HG02642 (cell line): ENCODE measurements around the gene IL4I1.
"Not testable (repeated sequence)": the region's sequence is repeated elsewhere in the genome, so short reads cannot be mapped to it uniquely, and the experiment has no call there.

Experiments used
- ATAC-seq: cut with Tn5 transposase; IDR thresholded peaks from one replicate; pipeline ENCODE4 v1.9.1; 2021; ENCODE audit warnings: mild to moderate bottlenecking; ENCODE audit not compliant: unreplicated experiment, poor library complexity

Gene IL4I1

GRCh38 chr19:49896863-49897621, at the start of gene IL4I1:
TSS of gene IL4I1 (minus strand) at chr19:49896887. CDS start at chr19:49896160, 727 bp downstream.
- ATAC-seq, result peak; percentile 41

- ATAC-seq, result no peak
These were observed 49.7 kb upstream of the IL4I1 start for GRCh38 chr19:49946415-49946814.

GRCh38 chr19:49944567-49944966, 47.9 kb upstream of the IL4I1 start:
- ATAC-seq, result not testable (repeated sequence)

GRCh38 chr19:49940482-49940791, 43.8 kb upstream of the IL4I1 start:
- ATAC-seq, result no peak

GRCh38 chr19:49939721-49940481, 43.2 kb upstream of the IL4I1 start:
- ATAC-seq, result no peak

GRCh38 chr19:49938662-49939061, 42.0 kb upstream of the IL4I1 start:
- no peak for ATAC-seq

- ATAC-seq, result peak; percentile 50
These were observed 41.2 kb upstream of the IL4I1 start for GRCh38 chr19:49937750-49938381.

- no peak for ATAC-seq
These were observed 39.9 kb upstream of the IL4I1 start for GRCh38 chr19:49936549-49936948.

- no peak for ATAC-seq
These were observed 37.0 kb upstream of the IL4I1 start for GRCh38 chr19:49933643-49934042.

- ATAC-seq, result no peak
These were observed 36.0 kb upstream of the IL4I1 start for GRCh38 chr19:49932731-49933131.

GRCh38 chr19:49932041-49932451, 35.4 kb upstream of the IL4I1 start:
- ATAC-seq, result no peak

- no peak for ATAC-seq
These were observed 34.8 kb upstream of the IL4I1 start for GRCh38 chr19:49931293-49932040.

GRCh38 chr19:49930483-49931011, 33.9 kb upstream of the IL4I1 start:
- ATAC-seq, result no peak

- ATAC-seq, result peak; percentile 65
These were observed 33.2 kb upstream of the IL4I1 start for GRCh38 chr19:49929611-49930482.

GRCh38 chr19:49929121-49929610, 32.5 kb upstream of the IL4I1 start, which contains the start of the genes ATF5 and NUP62:
TSS of gene ATF5 (plus strand) at chr19:49929205. CDS start at chr19:49930851, 1,646 bp downstream.
TSS of gene NUP62 (minus strand) at chr19:49929504. CDS start at chr19:49909807, 19,697 bp downstream.
- peak; percentile 61 for ATAC-seq

GRCh38 chr19:49927526-49928264, 31.0 kb upstream of the IL4I1 start:
- no peak for ATAC-seq

- ATAC-seq, result no peak
These were observed 29.8 kb upstream of the IL4I1 start for GRCh38 chr19:49926515-49926914.

GRCh38 chr19:49925486-49925885, 28.8 kb upstream of the IL4I1 start:
- no peak for ATAC-seq
